NCI-H2107 treated with DMSO at 0.1 percent for 48 hours (cell line): Measurements from ENCODE around the gene LBHD2.
"Not testable (repeated sequence)": the region's sequence is repeated elsewhere in the genome, so short reads cannot be mapped to it uniquely, and the experiment has no call there.

ENCODE experiments used
- DNase-seq: peaks from one replicate; lab custom pipeline; 2025; ENCODE audit not compliant: unreplicated experiment; lab: John Stamatoyannopoulos, UW

Gene LBHD2

GRCh38 chr14:103103461-103104388 lies 19.7 kb downstream of the LBHD2 start:
- peak; percentile 81 for DNase-seq

DNA sequence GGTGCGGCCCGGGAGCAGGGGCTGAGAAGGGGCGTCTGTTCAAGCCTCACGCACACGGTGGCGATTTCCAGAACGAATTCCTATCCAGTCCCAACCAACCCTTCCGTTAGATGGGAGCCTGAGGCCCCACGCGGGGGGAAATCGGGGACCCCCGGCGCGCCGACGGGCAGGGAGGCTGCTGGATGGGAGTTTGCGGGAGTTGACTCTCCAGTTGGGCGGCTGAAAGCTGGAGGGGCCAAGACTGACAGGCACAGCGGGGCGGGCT lies 20.3 kb downstream of the LBHD2 start:
- DNase-seq: no peak

- peak; percentile 83 for DNase-seq
Measured at GRCh38 chr14:103104654-103105452, 20.8 kb downstream of the LBHD2 start.

DNA sequence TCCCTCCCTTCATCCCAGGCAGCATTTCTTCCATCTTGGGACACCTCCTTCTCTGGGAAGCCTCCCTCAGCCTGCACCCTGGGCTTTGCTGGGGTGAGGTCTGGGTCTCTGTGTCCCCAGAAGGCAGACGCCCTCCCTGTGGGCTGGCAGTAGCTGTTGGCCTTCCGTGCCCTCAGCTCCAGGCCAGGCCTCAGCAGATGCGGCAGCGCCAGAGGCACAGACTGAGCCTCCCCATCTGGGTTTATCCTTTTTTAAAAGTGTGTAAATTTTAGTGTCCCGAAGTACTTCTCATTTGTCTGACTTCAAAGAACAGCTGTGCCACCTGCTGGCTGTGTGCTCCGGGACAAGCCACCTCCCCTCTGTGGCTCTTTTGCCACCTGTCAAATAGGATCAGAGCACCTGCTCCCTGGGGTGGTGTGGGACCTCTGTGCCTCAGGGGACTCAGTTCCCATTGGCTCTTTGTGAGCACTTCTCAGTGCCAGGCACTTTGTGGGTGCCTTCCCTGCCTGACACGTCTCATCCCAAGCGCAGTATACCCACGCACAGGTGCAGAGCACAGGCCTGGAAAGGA lies 21.7 kb downstream of the LBHD2 start:
- DNase-seq: peak; percentile 97

- no peak for DNase-seq
Measured at GRCh38 chr14:103107455-103107854, 23.4 kb downstream of the LBHD2 start.

DNA sequence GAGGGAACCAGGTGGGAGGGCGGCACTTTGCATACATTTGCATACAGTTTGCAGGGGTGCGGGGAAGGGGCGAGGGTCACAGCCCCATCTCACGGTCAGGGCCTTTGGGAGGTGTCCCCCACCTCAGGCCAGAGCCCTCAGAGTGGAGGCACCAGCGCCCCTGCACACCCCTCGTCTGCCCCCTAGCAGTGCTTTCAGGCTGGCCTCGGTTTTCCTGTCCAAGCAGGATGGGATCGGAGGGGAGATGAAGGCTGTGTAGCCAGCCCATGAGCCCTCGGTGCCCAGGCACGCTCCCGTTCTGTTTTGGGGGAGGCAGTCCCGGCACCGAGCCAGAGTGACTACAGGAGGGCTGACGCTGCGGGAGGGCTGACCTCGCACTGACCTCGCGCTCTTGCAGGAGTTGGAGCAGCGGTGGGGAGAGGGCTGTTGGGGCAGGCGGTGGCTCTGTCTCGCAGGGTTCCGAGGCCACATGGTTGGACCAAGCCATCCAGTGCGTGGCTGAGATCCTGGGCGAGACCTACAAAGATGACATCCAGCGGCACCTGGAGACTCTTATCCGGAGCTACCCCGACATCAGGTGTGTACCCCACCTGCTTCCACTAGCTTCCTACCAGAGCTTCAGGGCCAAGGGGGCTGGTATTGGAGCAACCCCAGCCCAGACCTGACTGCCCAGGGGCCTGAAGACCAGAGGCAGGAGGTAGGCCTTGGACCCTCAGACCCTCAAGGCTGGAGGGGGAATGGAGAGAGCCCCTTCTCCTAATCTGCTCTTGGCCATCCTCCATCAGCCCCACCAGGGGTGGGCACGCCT lies 24.1 kb downstream of the LBHD2 start:
- DNase-seq: no peak

DNA sequence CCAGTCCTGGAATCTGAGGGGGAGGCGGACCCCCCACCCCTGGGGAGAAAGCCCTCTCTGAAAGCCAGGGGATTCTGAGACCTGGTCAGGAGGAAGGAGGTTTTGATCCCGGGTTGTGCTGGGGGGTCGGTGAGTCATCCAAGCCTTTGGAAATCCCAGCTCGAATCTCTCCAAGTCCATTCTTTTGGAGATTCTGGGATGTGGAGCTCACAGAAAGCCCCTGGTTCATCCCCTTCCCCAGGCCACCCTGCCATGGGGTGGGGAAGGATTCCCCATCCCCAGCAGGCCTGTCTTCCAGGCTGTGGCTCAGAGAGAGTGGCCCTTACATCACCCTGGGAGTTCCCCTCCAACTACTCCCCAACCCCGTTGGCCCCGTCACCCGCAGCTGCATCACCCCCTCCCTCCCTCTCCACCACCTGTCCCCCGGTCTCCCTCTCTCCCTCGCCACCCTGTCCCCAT lies 24.8 kb downstream of the LBHD2 start:
- peak; percentile 64 for DNase-seq

- DNase-seq: peak; percentile 28
Measured at GRCh38 chr14:103109535-103110441, 25.8 kb downstream of the LBHD2 start.

DNA sequence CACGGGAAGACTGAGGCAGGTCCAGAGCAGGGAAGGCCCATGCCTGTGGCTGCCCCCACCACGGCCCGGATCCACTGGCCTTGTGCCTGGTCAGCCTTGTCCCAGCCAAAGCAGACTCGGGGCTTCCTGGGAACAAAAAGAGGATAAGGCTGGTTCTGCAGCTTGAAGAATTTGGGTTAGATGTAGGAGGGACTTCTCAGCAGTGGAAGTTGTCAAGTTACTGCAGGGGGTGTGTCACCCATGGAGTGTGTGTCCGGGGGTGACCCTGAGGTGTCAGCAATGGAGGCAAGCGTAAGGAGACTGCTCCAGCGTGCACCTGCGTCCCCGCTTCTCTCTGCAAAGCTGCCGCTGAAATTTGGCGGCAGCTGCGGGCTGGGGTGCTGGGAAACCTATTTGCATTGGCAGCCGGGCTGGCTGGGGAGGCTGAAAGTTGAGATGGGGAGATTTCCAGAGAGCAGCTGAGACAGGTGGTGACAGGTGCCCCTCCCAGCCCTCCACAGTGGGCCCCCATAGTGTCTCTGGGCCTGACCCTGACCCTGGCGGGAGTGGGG lies 26.7 kb downstream of the LBHD2 start:
- DNase-seq: peak; percentile 90

GRCh38 chr14:103111232-103111868 lies 27.3 kb downstream of the LBHD2 start:
- DNase-seq: no peak

DNA sequence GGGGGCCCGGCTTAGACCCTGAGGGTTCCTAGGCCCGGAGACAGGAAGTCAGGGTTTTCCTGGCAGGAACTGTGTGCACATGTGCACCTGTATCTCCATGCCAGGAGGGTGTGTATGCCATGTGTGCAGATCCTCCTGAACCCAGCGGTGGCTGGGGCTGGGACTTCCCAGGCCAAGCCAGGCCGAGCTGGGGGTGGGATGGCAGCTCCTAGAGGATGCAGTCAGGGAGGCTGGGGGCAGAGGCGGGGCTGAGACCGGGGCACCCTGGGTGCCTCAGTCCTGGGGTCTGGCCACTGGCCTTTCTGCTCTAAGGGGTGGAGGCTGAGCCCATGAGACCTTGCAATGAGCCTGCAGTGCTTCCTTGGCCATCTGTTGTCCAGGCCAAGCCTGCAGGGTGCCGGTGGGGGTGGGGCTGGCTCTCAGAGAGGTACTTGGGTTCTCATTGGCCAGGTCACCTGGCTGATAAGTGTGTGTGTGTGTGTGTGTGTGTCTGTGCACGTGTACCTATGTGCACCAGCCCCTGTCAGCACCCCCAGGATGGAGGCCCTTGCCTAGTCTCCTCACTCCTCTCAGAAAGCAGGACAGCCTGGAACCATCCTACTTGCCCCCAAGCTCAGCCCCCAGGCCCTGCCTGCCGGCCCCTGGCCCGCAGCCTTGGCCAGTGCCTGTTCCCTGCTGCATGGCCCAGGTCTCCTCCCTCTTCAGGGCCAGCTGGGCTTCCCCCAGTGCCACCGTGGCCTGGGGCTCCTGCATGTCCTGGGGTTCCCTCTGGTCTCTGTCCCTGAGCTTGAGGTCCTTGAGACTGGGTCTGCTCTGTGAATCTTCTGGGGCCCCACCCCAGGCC lies 28.6 kb downstream of the LBHD2 start:
- DNase-seq: no peak

DNA sequence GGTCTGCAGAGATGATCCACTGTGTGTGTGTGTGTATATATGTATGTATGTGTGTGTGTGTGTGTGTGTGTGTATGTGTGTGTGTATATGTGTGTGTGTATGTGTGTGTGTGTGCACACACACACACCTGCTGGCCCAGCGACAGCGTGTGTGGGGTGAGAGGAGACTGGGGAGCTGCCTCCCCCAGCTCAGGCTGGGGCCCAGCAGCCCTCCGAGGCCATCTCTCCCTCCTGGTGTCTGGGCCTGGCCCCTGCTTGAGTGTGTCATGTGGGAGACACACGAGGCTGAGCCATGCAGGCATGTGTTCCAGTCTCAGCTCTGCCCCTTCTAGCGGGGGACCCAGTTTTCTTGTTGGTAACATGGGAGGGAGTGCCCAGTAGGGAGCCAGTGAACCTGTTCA lies 29.3 kb downstream of the LBHD2 start:
- DNase-seq: no peak

DNA sequence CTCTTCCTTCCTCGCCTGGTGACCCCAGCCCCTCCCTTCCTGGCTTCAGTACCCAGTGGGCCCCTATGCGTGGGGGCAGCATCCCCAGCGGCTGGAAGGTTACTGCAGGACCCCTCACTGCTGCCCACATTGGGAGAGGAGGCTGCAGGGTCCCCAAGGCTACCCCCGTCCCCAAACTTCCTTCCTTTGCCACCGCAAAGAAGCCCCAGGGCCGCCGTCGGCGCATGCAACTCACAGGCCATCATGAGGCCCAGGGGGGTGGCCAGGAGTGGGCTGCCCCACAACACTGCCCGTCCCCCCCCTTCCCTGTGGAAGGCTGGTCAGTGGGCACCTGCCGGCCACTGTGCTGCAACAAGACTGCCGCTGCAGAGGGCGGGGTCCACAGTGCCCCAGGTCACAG lies 29.8 kb downstream of the LBHD2 start:
- DNase-seq: no peak

DNA sequence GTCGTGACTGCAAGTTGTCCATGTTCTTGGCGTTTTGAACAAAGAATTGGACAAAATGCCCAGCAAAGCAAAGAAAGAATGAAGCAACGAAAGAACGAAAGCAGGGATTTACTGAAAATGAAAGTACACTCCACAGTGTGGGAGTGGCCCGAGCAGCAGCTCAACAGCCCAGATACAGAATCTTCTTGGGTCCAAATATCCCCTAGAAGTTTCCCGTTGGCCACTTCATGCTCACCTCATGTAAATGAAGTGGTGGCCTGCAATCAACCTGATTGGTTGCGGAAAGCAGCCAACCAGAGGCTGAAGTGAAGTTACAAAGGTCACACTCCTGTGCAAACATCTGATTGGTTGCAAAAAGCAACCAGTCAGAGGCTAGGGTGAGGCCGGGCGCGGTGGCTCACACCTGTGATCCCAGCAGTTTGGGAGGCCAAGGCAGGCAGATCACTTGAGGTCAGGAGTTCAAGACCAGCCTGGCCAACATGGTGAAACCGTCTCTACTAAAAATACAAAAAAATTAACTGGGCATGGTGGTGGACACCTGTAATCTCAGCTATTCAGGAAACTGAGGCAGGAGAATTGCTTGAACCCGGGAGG lies 31.2 kb downstream of the LBHD2 start:
- DNase-seq: not testable (repeated sequence)

GRCh38 chr14:103115845-103116572 lies 32.0 kb downstream of the LBHD2 start:
- DNase-seq: no peak

DNA sequence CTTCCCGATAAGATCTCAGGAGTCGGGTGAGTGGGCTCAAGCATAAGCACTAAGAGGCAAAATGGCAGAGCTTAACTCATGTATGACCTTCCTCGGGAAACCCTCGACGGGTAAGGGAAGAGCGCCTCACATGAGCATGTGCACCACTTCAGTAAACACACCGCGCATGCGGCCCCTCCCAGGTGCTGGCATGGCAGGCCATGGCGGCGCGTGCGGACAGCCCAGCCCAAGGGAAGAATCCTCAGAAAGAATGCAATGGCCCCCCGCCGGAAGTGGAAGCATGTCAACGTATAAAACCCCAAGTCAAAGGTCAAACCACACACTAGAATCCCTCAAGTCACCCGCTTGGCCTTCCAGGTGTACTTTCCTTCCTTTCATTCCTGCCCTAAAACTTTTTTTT lies 32.6 kb downstream of the LBHD2 start:
- DNase-seq: no peak

GRCh38 chr14:103117499-103117898 lies 33.5 kb downstream of the LBHD2 start:
- not testable (repeated sequence) for DNase-seq
